ENCODE data around the gene PCLO.
"Not testable (repeated sequence)": the region's sequence is repeated elsewhere in the genome, so short reads cannot be mapped to it uniquely, and the experiment has no call there.

PCLO gene

DNA sequence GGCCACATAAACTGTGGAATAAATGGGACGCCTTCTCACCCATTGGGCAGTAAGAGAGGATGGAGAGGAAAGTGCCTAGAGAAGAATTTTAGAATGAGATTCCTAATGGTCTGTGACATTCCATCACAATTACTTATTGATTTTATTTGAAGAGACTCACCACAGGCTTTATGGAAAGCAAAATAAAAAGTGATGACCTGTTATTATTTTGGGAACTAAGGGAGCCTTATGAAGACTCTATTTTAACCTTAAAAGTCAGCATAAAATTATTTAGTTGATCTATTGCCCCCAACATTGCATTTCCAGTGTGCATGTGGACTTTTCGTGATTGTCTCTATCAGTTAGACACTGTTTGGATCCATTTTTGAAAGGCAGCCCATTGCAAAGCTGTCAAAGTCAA is 107.5 kb downstream of the PCLO start:
- DNase-seq (ENCODE audit: low read depth in 2 of 2, low spot score in 1 of 2) = no peak

- DNase-seq (ENCODE audit: low read depth in 2 of 2, low spot score in 1 of 2) = no peak
Observed at GRCh38 chr7:83054472-83054871, 108.2 kb downstream of the PCLO start.

GRCh38 chr7:83053965-83054364 is 108.7 kb downstream of the PCLO start:
- DNase-seq (ENCODE audit: low read depth in 2 of 2, low spot score in 1 of 2) = no peak

DNA sequence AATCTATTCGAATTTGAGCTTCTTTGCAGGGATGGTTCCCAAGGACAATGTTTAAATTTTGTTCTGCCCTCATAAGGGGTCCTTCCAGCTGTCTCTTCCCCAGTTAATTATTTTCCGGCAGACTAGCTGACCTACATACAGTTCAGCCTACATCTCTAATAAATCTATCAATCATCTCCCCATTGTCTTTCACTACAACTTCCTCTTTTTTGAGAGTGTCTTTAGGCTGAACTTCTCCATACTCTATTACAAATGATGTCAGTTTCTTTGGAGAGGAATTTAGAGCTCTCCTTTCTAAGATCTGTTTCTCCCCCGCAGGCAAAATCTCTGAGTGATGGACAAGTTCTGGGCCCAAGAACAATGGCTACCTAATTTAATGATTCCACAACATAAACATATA is 122.2 kb downstream of the PCLO start:
- DNase-seq (ENCODE audit: low read depth in 2 of 2, low spot score in 1 of 2) = no peak

GRCh38 chr7:83038787-83039186 is 123.9 kb downstream of the PCLO start:
- no peak for DNase-seq (ENCODE audit: low read depth in 2 of 2, low spot score in 1 of 2)

- DNase-seq (ENCODE audit: low read depth in 2 of 2, low spot score in 1 of 2) = no peak
Observed at GRCh38 chr7:83036721-83037380, 125.8 kb downstream of the PCLO start.

GRCh38 chr7:83036130-83036529 is 126.6 kb downstream of the PCLO start:
- no peak for DNase-seq (ENCODE audit: low read depth in 2 of 2, low spot score in 1 of 2)

DNA sequence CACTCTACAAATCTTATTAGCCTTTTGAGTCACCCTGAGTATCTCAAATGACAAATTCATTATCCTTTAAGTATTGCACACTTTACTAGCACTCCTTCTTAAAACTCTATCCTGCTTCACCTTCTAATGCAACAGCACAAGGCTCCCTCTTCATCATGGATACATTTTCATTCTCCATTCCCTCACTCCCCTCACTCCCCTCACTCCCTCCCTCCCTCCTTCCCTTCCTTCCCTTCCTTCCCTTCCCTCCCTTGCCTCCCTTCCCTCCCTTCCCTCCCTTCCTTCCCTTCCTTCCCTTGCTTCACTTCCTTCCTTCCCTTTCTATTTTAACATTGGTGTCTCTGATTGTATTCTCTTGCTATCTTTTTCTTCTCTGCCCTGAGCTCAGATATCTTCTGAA is 130.5 kb downstream of the PCLO start:
- DNase-seq (ENCODE audit: low read depth in 2 of 2, low spot score in 1 of 2) = no peak

DNA sequence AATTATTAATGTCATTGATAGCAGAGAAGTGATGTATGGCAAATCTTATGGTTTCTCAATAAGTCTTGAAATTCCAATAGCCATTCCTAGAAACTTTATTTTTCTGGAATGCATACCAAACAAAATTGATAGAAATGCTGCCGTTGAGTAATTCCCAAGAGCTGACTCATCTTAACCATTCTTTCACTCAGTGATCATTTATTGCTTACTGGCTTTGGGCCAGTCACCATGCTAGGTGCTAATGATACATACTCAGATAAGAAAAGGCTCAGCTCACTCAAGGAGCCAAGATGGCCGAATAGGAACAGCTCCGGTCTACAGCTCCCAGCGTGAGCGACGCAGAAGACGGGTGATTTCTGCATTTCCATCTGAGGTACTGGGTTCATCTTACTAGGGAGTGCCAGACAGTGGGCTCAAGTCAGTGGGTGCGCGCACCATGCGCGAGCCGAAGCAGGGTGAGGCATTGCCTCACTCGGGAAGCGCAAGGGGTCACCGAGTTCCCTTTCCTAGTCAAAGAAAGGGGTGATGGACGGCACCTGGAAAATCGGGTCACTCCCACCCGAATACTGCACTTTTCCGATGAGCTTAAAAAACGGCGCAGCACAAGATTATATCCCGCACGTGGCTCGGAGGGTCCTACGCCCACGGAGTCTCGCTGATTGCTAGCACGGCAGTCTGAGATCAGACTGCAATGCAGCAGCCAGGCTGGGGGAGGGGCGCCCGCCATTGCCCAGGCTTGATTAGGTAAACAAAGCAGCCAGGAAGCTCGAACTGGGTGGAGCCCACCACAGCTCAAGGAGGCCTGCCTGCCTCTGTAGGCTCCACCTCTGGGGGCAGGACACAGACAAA is 138.6 kb downstream of the PCLO start:
- not testable (repeated sequence) for DNase-seq (ENCODE audit: low read depth in 2 of 2, low spot score in 1 of 2)

GRCh38 chr7:83021032-83021431 is 141.7 kb downstream of the PCLO start:
- no peak for DNase-seq (ENCODE audit: low read depth in 2 of 2, low spot score in 1 of 2)

DNA sequence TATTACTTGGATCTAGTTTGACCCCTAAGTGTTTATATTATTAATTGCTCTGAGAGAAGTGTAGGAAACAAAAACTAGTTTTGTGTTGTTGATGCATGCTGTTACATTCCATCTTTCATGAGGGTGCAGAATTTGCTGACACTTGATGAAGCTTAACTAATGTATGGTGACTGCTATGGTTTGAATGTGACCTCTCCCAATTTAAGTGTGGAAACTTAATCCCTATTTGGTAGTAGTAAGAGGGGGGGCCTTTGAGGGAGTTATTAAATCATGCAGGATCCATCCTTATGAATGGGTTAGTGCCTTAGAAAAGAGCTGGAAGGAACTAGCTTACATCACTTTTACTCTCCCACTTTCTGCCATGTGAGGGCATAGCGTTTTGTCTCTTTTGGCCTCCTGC is 142.5 kb downstream of the PCLO start:
- no peak for DNase-seq (ENCODE audit: low read depth in 2 of 2, low spot score in 1 of 2)

DNA sequence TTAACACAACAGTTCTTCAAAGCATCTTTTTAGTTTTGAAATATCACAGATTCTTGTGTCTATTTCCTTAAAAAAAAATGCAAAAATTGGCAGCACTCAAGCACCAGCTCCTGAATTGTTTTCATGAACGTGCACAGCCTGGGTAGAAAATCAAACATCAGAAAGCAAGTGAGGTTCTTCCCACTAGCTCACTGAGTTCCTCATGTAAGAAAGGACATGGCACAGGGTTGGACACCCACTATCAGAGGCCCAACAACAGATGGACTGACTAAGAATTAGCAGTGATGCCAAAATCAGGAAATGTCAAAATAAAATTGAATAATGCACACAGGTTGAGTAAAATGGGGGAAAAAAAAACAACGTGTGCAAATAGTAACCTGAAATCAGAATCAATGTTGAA is 146.8 kb downstream of the PCLO start:
- no peak for DNase-seq (ENCODE audit: low read depth in 2 of 2, low spot score in 1 of 2)

- DNase-seq (ENCODE audit: low read depth in 2 of 2, low spot score in 1 of 2) = no peak
Observed at GRCh38 chr7:83014546-83014945, 148.1 kb downstream of the PCLO start.

DNA sequence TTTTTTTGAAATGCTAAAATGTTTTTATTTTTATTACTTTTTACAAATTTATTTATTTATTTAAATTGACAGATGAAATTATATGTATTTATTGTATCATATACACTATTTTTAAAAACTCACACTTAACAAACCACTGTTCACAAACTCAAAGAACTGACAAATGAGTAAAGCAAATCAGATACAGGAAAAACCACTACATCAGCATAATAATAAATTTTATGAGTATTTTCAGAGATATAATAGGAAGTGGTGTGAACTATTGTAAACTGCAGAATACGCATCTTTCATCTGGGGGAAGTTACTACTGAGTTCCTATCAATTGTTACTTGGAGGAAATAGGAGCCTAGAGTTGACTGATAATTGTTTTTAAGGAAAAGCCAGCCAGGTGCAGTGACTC is 150.7 kb downstream of the PCLO start:
- DNase-seq (ENCODE audit: low read depth in 2 of 2, low spot score in 1 of 2) = no peak

GRCh38 chr7:83005410-83005809 is 157.3 kb downstream of the PCLO start:
- no peak for DNase-seq (ENCODE audit: low read depth in 2 of 2, low spot score in 1 of 2)

DNA sequence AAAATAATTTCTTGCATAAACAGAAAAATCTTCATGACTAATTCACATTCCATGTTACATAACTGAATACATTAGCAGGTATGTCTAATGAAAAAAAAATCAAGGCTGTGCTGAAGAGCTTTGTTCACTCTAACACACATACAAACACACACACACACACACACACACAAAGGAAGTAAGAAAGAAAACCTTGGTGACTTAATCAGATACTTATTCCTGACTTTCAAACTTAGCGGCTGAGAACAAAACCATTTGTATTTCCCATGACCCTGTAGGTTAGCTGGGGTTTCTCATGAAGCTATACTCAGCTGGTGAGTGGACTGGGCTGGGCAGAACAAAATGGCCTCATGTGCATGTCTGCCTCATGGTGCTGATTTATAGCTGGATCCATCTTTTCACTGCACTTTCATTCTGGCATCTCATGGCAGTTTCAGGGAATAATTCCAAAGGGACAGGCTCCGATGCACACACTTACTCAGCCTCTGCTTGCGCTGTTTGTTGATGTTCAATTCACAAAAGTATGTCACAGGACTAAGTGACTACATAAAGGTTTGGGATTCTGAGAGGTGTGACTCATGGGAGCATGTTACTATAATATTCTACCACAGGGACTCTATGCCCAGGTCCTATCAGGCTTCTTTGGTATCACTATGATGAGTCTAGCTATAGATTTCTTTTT is 161.2 kb downstream of the PCLO start:
- no peak for DNase-seq (ENCODE audit: low read depth in 2 of 2, low spot score in 1 of 2)

GRCh38 chr7:82998436-82998835 is 164.2 kb downstream of the PCLO start:
- DNase-seq (ENCODE audit: low read depth in 2 of 2, low spot score in 1 of 2) = no peak

DNA sequence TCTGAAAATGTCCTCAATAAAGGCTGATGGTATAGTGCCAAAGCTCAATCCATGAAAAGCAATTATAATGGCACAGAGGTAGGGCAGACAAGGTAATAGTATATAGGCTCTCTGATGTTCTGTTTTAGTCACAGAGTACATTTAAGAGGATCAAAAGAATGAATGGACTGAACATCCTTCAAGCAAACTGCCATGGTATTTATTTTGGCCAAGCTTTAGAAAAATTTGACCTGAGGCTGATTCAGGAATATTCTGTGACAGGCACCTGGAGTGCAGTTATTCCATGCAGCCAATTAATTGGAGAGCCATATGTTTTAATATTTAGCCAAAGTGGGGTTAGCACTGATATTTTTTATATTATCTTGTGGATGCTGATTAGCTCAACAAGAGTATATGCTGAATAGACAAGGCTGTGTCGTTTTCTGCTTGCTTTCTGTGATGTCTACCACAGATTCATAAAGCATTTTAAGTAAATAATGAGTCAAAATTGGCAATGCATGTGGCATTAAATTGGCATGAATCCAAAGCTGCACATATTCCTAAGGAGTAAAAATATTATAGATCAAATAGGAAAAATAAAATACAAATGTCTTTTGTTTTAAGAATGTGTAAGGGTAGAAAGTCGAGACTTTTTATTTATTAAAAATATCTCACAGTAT is 177.4 kb downstream of the PCLO start:
- DNase-seq (ENCODE audit: low read depth in 2 of 2, low spot score in 1 of 2) = no peak

DNA sequence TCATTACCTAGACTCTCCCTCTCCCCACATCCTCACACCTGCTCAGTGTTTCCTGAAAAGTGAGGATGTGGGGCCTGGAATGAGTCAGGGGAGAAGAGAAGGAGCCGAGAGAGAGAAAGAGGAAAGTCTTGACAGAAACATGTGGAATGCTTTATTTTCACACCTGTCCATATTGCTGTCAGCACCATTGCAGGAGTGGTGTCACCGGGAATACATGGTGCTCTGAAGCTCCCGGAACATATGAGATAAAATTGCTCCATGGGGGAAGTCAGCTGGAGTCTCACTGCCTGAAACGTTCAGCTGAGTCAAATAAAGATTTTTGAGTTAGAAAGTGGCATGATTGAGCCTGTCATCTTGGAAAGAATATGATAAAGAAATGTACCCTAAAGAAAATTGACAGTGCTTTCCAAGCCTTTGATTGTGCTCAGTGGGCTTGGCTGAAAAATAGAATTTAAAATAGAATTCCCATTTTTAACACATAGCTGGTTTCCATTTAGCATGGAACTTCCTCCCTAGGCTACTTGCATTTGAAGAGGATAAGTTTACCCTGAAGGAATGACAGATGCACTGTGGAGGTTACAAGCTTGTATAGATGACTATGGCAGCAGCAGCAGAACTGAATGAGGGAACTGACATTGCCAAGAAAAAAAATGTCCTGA is 182.4 kb downstream of the PCLO start:
- no peak for DNase-seq (ENCODE audit: low read depth in 2 of 2, low spot score in 1 of 2)

DNA sequence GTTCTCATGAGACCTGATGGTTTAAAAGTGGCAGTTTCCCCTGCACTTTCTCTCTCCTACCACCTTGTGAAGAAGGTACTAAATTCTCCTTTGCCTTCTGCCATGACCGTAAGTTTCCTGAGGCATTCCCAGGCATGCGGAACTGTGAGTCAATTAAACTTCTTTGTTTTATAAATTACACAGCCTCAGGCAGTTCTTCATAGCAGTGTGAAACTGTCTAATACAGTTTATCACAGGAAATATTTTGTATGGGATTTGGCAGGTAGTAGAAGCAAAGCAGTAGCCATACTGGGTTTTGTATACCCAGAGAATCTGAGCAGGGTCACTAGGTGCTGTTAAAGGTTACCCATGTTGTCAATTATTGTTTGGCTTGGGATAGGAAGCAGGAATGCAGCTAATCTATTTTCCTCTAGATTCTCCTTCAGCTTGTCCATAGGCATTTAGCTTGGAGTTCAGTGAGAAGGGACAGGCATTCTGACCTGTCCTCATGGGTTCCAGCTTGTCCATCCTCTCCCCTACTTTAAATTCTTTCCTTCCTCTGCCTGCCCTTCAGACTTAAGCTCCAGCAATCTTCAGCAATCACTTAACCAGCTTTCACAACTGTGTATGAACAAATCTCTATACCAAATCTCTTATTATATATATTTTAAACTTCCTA is 186.7 kb downstream of the PCLO start:
- no peak for DNase-seq (ENCODE audit: low read depth in 2 of 2, low spot score in 1 of 2)

DNA sequence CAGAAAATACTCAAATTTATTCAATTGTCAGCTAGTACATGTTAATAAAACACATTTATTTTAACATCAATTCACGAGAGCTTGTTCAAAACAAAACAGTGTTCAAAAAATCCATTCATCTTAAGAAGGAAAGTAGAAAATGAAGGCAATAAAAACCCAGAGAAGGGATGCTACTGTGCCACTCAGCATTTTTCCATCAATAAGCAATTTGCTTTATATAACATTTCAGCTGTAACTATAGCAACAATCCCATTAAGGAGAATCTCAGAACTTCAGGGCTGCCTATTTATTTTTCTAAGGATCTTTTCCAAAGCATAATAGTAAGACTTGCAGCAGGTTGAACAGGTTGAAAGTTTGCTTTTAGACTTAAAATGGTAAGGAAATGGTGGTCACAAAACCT is 190.5 kb downstream of the PCLO start:
- no peak for DNase-seq (ENCODE audit: low read depth in 2 of 2, low spot score in 1 of 2)

Measured in stimulated activated CD8-positive, alpha-beta memory T cell treated with anti-CD3 and anti-CD28 coated beads, Interleukin-4, amount 100 ng/mL, for 1 hour (primary cell).